GM12872 (cell line): ENCODE data around the gene RIMKLA.

Source experiments
- CTCF ChIP-seq: IDR thresholded peaks from 3 replicates; pipeline ENCODE4 v1.5.1; 2011; ENCODE audit warnings: low read depth, mild to moderate bottlenecking, low read length, moderate library complexity; ENCODE audit not compliant: insufficient read depth

RIMKLA gene

GRCh38 chr1:42380586-42381279, at the start of gene RIMKLA:
TSS of gene RIMKLA (plus strand) at chr1:42380792. CDS start at chr1:42380935, 143 bp downstream.
- no peak for TF ChIP-seq CTCF

- no peak for TF ChIP-seq CTCF
These were observed 47.7 kb upstream of the RIMKLA start for GRCh38 chr1:42332877-42333276.

GRCh38 chr1:42333662-42334239, 46.8 kb upstream of the RIMKLA start:
- TF ChIP-seq CTCF, result no peak

GRCh38 chr1:42334240-42335049, 46.1 kb upstream of the RIMKLA start:
- TF ChIP-seq CTCF, result no peak

- no peak for TF ChIP-seq CTCF
These were observed 45.4 kb upstream of the RIMKLA start, which contains the start of gene FOXJ3 for GRCh38 chr1:42335050-42335808. TSS of gene FOXJ3 (minus strand) at chr1:42335235. CDS start at chr1:42311093, 24,142 bp downstream.

GRCh38 chr1:42335809-42336518, 44.6 kb upstream of the RIMKLA start:
- no peak for TF ChIP-seq CTCF

- no peak for TF ChIP-seq CTCF
These were observed 43.6 kb upstream of the RIMKLA start for GRCh38 chr1:42336978-42337377.
